Measurements from ENCODE around the gene ZDHHC17.

Gene ZDHHC17

DNA sequence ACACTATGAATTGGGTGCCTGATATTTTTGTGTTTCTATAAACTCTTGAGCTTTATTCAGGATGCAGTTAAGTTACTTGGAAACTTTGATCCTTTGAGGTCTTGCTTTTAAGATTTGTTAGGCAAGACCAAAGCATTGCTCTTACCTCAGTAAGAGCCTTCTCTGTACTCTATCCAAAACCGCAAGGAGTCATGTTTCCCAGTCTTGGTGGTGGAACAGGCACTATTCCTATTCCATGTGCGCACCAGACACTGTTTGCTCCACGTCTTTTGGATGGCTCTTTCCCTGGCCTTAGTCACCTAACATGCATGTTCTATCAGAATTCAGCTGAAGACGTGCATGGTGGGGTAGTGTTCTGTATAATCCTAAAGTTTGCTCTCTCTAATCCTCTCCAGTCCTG, 91.4 kb downstream of the ZDHHC17 start:
- TF ChIP-seq, protein P1, sequence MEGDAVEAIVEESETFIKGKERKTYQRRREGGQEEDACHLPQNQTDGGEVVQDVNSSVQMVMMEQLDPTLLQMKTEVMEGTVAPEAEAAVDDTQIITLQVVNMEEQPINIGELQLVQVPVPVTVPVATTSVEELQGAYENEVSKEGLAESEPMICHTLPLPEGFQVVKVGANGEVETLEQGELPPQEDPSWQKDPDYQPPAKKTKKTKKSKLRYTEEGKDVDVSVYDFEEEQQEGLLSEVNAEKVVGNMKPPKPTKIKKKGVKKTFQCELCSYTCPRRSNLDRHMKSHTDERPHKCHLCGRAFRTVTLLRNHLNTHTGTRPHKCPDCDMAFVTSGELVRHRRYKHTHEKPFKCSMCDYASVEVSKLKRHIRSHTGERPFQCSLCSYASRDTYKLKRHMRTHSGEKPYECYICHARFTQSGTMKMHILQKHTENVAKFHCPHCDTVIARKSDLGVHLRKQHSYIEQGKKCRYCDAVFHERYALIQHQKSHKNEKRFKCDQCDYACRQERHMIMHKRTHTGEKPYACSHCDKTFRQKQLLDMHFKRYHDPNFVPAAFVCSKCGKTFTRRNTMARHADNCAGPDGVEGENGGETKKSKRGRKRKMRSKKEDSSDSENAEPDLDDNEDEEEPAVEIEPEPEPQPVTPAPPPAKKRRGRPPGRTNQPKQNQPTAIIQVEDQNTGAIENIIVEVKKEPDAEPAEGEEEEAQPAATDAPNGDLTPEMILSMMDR (conservative IDR thresholded peaks at IDR 0.05; ENCODE audit: low read depth, low read length), result no peak
- DNase-seq (ENCODE audit: low read depth), result no peak

DNA sequence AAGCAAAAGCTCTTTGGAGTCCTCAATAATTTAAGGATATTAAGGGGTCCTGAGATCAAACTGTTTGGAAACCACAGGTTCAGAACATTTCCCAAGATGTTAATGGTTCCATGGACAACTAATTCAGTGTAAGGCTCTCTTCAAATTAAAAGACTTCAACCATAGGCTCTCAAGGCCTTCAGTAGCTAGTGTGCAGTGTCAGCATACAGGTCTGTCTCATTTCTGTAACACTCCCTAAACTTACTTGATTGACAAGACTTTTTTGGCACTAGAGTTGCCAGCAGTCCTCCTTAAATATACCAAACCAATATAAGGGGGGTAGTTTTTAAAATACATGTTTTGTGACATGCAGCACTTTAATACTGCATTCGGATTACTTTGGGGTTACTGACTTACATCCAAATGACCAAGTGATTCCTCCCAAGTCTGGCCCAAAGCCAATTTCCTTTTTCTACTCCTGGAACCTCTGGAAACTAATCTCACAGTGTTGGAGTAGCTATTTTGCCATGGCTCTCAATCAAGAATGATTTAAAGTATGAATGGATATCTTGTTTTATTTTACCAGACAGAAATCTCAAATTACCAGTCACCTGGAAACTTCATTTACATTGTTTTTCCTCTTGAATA, 92.2 kb downstream of the ZDHHC17 start:
- no peak overlapping the region for H3K4me3 ChIP-seq (ENCODE audit: low read length)
- no peak for DNase-seq (ENCODE audit: low read depth)
- TF ChIP-seq, protein P1 (conservative IDR thresholded peaks at IDR 0.05; ENCODE audit: low read depth, low read length), result no peak

More for the DNA sequence above, 91.4 kb downstream of the ZDHHC17 start:
- H3K4me3 ChIP-seq (ENCODE audit: low read length), result no peak overlapping the region

DNA sequence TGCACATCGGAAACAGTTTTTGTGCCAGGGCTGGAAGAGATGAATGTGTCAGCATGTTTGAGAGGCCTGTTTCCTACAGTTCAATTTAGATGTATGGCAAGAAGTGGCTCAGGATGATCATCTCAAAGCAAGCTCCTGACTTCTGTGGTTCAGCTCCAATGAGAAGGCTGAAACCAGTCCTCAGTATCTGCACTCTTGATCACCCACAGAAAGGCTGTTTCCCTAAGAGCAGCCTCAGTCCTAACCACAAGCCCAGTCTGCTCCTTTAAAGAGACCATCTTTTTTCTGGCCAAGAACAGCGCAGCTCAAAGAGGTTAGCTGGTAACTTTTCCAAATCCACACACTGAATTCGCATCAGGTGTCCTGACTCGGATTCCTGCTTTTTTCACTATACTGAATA, 95.7 kb downstream of the ZDHHC17 start:
- H3K4me3 ChIP-seq (ENCODE audit: low read length), result no peak overlapping the region
- no peak for DNase-seq (ENCODE audit: low read depth)
- TF ChIP-seq, protein P1 (conservative IDR thresholded peaks at IDR 0.05; ENCODE audit: low read depth, low read length), result no peak

DNA sequence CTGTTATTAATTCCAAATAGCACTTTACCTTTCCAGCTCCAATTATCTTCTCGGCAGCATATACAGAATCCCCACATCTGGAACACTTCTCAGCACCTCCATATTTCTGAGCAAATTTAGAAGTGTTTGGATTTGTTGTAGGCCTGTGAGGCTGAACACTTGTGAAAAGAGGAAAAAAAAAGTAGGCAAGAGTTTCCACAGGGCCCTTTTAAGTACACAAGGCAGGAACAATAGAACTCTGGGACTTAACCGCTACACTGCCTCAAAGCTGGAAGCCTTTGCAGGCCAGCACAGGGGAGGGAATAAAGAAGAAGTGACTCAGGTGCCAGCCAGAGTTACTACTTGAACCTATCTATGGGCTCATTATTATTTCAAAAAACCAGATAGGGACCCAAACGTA, 96.3 kb downstream of the ZDHHC17 start:
- DNase-seq (ENCODE audit: low read depth), result no peak
- TF ChIP-seq, protein P1 (conservative IDR thresholded peaks at IDR 0.05; ENCODE audit: low read depth, low read length), result no peak
- no peak overlapping the region for H3K4me3 ChIP-seq (ENCODE audit: low read length)

DNA sequence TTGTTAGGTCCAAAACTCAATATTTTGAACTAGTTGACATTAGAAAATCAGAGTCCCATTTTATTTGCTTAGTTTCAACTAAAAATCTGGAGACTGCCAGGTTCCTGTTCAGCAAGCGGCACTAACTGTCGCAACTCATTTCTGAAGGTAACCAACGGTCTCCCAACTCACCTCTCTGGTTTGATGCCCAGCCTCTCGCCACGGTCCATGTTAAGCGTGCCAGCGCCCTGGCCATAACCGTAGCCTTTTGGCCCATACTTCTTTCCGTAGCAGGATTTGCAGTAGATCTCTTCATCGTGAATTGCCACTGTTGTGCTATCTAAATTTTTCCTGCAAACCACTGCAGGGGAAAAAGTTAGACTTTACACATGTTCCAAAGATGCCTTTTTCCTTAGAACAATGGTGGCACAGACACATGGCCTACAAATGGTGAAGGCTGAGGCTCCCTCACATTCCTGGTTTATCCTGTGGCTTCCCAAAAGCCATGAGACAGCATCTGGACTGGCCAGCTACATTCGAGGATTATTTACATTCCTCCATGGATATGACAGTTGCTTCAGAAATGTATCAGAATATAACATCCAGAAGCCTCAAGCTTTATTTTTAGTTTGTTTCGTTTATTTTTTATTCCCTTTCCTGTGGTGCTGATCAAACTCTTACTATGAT, 99.2 kb downstream of the ZDHHC17 start:
- TF ChIP-seq, protein P1 (conservative IDR thresholded peaks at IDR 0.05; ENCODE audit: low read depth, low read length), result no peak
- no peak overlapping the region for H3K4me3 ChIP-seq (ENCODE audit: low read length)
- DNase-seq (ENCODE audit: low read depth), result no peak

DNA sequence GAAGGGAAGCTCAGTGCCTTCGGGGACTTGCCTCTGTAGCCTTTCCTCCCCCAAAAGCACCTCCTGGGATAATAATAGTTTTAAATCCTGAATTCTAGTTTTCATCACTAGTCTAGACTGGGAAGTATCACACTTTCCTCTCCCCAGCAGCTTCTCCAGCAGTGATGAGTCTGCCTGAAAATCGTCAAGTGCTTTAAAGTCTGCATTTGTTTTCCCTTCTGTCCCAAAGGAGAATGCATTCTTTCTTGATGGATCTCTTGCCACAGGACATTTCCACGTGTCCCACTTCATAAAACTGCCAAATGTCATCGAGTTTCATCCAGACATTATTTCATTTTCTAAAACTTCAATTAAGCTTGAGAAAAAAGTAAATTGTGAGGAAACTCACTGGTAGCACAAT, 99.9 kb downstream of the ZDHHC17 start:
- TF ChIP-seq, protein P1 (conservative IDR thresholded peaks at IDR 0.05; ENCODE audit: low read depth, low read length), result no peak
- no peak for DNase-seq (ENCODE audit: low read depth)
- H3K4me3 ChIP-seq (ENCODE audit: low read length), result no peak overlapping the region

Data from retinal pigment epithelial cell (primary cell).